Measurements from ENCODE around the gene PXN.
"Not testable (repeated sequence)": the region's sequence is repeated elsewhere in the genome, so short reads cannot be mapped to it uniquely, and the experiment has no call there.

Gene PXN

DNA sequence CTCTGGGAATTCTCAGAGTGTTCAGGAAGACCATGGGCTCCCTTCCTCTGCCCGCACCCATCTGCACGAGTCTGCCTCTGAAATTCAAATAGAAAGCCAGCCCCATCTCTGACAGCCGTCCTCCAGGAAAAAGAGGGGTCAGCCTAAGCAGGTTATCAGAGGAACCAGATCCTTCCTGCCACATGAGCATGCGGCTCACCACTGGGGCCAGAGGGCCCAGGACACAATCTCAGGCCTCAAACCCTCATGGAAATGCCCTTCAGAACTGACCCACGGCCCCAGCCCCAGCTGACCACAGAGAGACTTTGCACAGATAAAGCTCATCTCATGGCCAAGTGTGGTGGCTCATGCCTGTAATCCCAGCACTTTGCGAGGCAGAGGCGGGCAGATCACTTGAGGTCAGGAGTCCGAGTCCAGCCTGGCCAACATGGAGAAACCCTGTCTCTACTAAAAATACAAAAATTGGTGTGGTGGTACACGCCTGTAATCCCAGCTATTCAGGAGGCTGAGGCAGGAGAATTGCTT, 23.2 kb downstream of the PXN start:
- DNase-seq (ENCODE audit: low read depth in 2 of 2) = no peak

DNA sequence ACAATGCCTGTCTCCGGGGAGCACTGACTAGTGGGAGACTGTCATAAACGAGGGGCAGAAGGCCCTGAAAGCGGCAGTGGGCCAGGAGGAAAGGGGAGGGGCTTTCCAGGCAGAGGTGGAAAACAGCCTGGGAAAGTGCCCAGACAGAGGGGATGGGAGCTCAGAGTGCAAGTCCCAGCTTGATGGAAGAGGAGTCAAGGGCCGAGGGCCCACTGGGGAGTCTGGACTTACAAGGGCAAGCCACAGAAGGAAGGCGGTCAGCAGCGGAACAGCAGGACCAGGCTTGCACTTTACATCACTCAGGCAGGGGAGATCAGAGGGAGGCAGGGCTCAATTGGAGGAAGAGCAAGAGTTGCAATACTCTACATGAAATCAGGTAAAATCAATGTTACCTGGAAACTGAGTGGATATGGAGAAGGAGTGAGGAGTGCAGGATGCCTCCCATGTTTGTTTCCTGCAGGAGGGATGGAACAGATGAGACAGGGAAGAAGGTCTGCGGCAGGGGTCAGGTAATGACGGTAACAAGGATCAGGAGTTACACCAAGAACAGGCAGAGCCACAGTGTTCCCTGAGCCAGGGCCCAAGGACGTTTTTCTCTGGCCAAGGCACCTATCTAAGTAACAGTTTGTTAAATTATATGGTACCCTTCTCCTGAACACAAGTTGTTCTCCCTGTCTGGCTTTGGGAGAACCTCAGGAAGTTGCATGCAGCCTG, 23.8 kb downstream of the PXN start:
- DNase-seq (ENCODE audit: low read depth in 2 of 2) = no peak

DNA sequence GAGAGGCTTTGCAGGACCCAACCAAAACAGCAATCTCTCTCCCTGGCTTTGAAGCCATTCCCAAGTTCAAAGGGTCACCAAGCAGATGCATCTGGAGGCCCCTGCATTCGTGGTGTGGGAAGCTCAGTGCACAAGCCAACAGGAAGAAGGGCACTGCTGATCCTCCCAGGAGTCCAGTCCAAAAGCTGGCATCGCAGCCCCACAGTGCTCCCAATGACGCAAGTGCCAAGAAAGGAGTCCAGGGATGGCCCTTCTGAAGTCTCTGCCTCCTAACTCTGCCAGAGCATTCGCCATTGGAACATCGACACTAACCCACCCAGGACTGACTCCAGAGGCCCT, 25.1 kb downstream of the PXN start:
- DNase-seq (ENCODE audit: low read depth in 2 of 2) = no peak

DNA sequence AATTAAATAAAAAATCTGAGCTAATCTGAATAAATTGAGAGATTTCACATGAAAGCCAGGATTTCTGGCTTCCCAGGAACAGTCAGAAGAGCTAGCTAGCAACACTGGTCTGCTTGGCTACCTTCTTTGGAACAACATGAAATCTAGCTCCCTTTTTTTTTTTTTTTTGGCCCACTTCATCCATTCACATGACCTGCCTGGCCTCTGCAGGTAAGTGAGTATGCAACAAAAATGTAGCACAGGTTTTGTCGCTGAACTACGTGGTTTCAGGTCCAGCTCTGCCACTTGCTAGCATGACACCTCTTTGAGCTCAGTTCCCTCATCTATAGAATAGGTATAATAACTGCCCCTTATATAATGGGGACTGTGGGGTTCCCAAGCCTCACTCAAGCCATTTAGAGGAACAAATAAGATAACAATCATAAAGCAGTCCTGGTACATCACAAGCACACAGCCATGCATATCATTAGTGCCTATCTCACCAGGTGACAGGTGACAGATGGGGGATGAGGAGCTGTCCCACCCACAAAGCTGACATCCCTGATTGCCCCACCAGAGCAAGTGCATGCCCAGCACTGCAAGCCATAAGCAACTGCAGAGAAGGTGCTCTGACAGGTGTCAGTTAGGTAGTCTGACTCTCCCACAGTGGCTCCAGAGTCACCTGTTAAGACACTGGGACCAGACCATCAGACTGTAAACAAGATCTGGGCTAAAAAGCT, 25.6 kb downstream of the PXN start:
- no peak for DNase-seq (ENCODE audit: low read depth in 2 of 2)

DNA sequence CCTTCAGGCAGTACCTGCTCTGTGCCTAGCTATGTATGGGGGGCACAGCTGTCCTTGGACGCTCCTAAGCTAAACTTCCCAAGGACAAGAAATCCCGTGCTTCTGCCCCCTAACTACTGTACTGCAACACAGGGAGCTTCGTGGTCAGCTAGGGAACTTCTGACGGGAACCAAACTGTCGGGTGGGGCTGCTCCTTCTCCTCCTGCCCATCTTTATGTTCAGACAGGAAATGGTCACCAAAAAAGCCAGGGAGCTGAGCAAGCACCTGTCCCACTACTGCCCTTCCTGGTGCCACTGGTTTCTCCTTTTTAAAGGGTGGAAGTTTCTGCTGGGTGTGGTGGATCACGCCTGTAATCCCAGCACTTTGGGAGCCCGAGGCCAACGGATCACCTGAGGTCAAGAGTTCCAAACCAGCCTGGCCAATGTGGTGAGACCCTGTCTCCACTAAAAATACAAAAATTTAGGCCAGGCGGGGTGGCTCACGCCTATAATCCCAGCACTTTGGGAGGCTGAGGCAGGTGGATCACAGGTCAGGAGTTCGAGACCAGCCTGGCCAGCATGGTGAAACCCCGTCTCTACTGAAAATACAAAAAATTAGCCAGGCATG, 26.6 kb downstream of the PXN start:
- no peak for DNase-seq (ENCODE audit: low read depth in 2 of 2)

DNA sequence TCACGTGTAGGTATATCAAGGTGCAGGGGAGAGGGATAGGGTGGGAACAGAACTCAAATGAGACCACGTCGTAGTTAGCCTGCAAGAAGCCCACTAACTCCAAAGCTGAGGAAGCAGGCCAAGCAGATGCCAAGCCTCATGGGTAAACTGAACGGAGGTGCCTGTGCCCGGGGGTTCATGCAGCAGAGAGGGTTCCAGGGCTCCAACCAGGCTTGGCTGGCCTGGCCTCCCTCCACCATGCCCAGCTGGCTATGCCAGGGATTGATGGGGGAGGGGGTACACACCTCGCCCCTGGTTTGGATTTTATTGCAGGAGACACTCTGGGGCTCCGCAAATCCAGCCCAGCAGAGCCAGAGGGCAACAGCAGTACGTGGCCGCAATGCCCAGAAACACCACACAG, 27.3 kb downstream of the PXN start:
- no peak for DNase-seq (ENCODE audit: low read depth in 2 of 2)

DNA sequence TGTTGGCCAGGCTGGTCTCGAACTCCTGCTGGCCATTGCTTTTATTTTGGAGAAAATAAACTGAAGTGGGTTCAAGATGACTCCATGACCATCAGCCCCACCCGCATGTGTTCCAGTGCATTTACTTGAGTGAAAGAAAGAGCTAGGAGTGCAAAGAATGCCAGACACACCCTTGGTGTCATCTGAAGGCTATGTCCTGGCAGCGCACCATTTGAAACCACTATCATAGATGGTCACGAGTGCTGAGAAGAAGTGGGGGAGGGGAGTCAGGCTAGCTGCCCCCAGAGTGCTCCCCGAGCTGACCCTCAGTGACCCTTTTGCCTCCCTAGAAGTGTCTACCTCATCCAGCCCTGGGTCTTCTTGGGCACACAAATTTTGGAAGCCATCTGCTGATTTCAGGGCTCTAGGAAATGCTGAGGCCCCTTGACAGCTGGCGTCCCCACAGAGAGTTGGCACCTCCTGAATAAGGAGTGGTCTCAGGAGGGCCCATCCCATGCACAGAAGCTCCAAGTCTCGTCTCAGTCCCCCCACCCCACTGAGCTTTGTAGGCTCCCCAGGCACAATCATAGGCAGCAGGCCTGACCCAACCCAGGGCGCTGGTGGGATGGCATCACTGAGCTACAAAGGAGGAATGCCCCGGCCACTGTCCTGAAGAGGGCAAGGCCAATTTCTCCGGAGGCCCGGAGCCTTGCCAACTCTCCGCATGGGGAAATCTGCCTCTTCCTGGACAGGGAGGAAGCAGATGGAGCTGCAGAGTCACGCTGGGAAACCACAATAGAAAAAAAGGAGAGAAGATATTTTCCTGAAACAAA, 28.0 kb downstream of the PXN start:
- DNase-seq (ENCODE audit: low read depth in 2 of 2) = no peak

DNA sequence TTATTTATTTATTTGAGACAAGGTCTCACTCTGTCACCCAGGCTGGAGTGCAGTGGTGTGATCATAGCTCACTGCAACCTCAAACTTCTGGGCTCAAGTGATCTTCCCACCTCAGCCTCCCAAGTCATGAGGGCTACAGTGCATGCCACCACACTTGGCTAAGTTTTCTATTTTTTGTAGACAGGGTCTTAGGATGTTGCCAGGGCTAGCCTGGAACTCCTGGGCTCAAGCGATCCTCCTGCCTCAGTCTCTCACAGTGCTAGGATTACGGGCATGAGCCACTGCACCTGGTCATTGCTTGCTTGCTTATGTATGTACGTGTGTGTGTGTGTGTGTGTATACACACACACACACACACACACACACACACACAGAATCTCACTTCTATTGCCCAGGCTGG, 28.7 kb downstream of the PXN start:
- not testable (repeated sequence) for DNase-seq (ENCODE audit: low read depth in 2 of 2)

DNA sequence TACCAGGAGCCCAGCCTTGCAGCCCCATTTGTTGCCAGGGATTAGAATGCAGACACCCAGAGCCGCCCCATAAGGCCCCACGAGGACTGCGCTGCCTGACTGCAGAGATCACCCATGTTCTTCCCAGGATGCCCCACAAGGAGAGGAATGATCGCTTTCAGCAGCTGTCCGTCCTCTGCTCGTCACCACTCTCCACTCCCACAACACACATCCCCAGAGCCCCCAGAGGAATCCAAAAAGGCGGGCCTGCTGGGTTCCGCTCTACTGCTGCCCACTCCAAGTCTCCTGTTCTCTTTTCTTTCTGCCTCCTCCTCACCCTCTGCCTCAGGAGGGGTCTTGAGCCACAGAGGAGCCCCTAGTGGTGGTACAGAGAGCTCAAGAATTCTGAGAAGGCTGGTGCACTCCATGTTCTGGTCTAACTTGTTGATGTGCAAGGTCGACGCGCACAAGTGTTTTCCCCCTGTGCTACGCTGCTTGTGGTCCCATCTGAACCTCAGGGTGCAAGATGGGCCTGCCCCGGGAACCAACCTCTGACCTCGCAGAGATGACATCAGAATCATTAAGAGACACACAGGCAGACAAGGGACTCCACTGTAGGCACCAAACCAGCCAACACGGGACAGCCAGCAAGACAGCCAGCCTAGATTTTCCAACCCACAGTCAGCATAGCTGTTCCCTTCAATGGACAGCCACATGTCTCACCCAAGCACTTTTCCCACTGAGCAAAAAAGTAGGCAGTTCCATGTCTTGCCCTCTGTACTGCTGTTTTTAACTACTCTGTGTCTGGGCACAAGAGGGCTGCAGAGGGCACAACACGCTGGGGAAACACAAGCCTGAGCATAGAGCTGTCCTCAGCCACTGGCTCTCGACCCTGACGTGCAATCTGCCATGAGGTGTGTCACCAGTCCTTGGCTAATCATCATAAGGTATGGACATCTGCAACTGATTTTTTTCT, 29.9 kb downstream of the PXN start:
- DNase-seq (ENCODE audit: low read depth in 2 of 2) = no peak

DNA sequence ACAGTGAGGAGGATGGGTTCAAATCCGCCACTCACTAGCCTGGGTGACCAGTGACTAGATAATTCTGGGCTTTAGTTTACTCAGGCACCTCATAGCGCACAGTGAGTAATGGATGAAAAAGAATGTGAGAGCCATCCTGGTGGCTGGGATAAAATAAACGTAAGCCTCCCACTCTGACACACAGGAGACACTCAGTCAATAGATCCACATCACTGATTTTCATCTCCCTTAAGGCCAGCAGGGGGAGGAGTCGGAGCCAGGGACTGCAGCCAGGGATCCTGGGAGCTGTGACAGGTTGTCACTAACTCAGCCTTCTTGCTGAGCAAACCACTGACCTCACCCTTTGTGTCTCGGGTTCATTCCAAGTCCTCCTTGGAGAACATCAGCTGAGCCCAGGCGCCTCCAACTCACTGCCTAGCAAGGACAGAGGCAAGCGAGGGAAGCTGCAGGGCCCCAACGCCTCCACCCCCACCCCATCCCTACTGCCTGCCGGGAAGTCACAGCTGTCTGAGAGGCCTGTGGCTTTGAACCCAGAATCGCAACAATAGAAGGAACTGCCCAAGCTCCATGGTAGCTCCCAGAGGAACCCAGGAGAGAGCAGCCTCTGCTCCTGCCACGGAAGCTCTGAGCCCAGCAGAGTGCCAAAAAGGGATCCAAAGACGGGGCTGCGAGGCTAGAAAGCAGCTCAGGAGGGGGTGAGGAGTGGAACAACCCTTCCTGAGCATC, 30.7 kb downstream of the PXN start:
- no peak for DNase-seq (ENCODE audit: low read depth in 2 of 2)

DNA sequence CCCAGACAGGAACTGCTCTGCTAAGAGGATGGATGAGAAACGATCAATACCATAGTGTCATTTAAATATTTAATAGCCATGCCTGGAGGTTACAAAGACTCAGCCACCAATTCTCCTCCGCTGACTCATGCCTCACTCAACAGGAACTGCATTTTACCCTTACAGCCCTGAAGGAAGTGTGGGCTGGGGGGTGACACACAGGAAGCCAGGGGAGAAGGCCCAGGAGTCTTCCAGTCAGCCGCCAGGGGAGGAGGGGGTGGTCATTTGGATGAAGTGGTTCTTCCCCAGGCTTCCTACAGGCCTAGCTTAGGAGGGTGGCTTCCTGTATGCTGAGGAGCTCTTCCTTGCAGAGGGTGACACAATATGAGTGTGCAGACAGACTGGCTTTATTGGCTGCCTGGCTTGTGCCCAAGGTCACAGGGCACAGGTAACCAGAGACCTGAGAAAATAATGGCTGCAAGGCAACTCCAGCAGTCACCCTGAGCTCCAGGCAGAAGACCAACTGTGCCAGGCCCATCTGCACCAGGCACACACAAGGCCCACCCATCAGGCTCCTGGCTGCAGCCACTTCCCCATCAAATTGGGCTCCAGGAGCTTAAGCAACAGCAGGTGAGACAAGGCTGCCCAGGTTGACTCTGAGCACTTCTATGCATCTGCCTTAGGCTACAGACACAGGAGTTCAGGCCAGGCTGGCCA, 34.1 kb downstream of the PXN start:
- DNase-seq (ENCODE audit: low read depth in 2 of 2) = peak; percentile 75 to 81

DNA sequence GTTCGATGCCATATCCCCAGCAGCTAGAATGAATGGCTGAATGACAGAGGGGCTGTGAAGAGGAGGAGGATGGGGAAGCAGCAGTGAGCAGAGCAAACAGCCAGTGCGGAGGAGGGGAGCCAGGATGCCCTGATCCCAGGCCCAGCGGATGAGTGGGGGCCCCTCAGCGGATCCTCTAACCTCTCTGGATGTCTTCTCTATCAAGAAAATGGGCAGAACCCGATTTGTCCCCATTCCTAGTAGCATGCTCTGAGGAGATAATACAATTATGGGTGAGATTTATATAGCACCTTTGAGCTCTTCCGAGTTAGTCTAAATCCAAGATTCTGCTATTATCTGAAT, 34.6 kb downstream of the PXN start:
- DNase-seq (ENCODE audit: low read depth in 2 of 2) = no peak

DNA sequence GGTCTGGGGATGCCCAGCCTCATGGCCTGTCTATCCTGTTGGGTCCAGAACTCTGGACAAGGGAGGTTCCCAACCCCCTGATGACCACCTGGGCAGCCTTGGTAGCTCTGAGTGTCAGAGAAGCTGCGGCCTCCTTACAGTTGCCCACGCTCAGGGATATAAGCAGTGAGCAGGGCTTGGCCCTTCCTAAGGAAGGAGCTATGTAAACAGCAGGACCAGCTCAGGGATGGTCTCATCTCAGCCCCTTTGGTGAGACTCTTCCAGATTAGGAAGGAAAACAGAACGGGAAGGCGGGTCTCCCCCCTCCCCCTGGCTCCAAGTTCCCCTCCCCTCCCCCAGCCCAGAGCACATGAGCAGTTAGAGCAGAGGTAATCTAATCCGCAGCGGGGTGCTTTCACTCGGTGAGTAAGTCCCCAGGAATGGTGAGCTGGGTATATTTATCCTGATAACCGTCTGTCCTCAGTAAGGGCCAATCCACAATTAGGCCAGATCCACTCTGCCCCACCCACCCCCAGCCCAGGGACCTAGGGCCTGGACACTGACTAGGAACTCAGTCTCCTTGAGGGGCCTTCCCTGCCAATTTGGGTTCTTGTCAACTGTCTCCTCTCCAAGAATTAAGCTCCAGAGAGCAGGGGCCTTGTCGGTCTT, 35.1 kb downstream of the PXN start:
- no peak for DNase-seq (ENCODE audit: low read depth in 2 of 2)

DNA sequence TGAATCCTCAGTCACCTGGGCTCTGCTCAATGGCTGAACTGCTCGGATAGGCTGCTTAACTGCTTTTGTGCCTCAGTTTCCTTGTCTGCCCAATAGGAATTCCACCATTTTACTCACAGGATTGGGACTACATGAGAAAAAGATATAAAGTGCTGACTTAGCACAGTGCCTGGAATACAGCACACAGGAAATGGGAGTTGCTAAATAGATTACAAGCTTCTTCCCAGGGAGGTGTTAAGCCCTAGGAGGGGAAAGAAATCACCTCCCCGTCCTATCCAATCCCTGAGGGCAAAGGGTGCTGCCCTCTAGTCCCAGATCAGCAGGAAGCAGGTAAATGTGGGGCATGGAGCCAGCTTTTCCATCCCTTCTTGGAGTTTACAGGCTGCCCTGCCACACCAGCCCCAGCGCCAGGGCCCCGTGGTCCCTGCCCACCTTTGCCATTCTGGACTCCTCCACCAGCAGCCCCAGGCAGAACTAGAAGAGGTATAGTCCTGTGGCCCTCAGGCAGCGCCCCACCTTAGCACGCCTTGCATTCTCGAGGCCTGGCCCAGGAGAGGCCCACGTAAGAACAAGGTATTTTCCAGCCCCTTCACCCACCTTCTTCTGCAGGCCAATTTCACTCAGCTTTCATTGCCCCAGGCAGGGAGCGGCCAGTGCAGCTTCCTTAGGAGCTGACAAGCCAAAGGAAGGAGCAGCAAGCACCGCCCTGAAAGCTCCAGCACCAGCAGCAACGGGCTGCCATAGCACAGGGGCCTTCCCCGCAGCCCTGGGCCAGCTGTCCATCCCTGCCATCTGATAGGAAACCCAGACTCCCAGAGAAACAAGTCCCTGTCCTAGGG, 35.8 kb downstream of the PXN start:
- no peak for DNase-seq (ENCODE audit: low read depth in 2 of 2)

DNA sequence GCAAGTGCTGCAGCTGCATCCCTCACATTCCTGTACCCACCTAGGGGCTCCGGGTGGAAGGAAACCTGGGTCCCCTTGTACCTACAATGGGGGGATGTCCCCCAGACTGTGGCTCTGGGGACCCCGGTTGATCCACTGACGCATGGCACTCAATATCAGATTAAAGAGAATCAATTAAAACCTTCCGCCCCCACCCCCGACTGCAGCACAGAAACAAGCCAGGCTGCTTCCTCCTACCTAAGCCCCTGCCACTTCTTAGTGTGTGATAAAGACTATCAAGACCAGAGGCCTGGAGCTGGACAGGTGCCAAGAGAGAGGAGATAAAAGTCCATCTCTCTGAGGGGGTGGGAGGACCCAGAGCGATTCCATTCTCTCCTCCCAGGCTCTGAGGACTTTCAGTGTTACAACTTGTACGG, 36.5 kb downstream of the PXN start:
- no peak for DNase-seq (ENCODE audit: low read depth in 2 of 2)

DNA sequence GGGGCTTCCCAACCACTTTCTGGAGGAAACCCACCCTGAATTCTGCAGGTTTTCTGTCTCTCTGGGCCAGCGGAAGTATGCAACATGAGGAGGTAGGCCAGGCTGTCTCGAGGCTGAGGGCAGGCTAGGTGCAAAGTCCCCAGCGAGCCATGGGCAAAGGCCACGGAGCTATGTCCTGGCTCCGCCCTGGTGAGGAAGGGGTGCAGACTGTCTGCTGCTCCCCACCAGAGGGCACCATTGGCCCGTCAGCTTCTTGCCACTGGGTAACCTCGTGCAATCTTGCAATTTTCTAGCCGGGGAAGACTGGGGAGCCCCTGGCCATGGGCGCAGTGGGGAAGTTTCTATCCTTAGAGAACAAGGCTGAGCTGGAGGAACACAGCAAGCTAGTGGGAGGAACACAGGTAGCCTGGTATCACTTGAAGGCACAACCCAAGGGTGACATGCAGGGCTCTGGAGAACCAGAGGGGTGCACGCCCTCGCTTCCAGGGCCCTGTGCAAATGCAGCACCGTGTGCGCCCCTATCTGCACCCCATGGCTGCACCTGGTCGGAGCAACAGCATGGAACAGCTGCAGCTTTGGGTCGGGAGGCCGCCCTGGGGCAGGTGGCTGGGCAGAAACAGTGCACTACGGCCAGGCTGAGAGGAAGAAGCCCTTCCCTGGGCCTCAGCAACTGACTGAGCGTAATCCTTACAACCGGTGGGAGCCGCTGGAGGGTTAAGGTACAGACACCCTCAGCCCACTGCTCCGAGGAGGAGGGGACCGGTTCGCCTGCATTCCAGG, 37.0 kb downstream of the PXN start:
- DNase-seq (ENCODE audit: low read depth in 2 of 2) = peak; percentile 77

DNA sequence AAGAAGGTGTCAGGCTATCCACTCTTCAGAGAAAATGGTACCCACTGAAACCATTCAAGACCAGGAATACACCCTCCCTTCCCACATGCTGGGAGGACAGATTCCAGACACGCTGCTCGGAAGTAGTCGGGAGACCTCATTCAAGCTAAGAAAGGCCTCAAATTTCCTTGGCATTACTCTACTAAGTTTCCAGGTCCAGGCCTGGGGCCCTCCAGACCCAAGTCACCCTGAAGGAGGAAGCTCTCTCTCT, 37.6 kb downstream of the PXN start:
- no peak for DNase-seq (ENCODE audit: low read depth in 2 of 2)

Data from stimulated activated CD8-positive, alpha-beta memory T cell treated with anti-CD3 and anti-CD28 coated beads, Interleukin-15, amount 100 ng/mL, for 48 hours (primary cell).